Lower leg skin (tissue), 4 donors: ENCODE data around the gene HSPG2. TPM values are rescaled to one million over a fixed set of nuclear protein-coding genes. Genes with fewer than 3 reads are reported as not detected.

Source experiments
- DNase-seq, 2 donors: peaks; one replicate each; pipeline ENCODE4 v3.0.0-alpha.2; 2019; ENCODE audit warnings: low spot score in 2 of 2
- H3K4me3 ChIP-seq: fragments of 200-600 bp; sonication (generic); 2 replicates; pipeline ENCODE4 v1.5.1; 2017; ENCODE audit warnings: mild to moderate bottlenecking, low read depth; ENCODE audit not compliant: poor library complexity, severe bottlenecking
- POLR2A ChIP-seq, 2 donors: fragments of 450-650 bp; IDR thresholded peaks; one replicate each; pipeline ENCODE4 v1.6.1; 2016 to 2017; ENCODE audit warnings: antibody characterized with exemption in 2 of 2, mild to moderate bottlenecking in 1 of 2, moderate library complexity in 1 of 2
- WGBS, 2 donors: methylation state at CpG; one replicate each; pipeline ENCODE4 v1.1.5; 2018; 5-methylcytosine and 5-hydroxymethylcytosine counted together
- intact Hi-C: fragments of 100-400 bp; cut with DNase I; formaldehyde crosslinking; loops from one replicate; pipeline ENCODE4 v1.15.0; 2023; ENCODE audit warnings: low total_unique reads
- total RNA-seq, 4 donors: library from RNA; depleted of rRNA; stranded (reverse); fragments of >200 nt; gene quantifications; one replicate each; pipeline ENCODE4 v1.1.0, GENCODE V29; 2016
- TF ChIP-seq, protein P1 (sequence below), 3 donors: fragments of 450-650 bp; IDR thresholded peaks; one replicate each; pipeline ENCODE4 v1.5.1; 2016; ENCODE audit warnings: antibody characterized with exemption in 3 of 3, mild to moderate bottlenecking in 3 of 3, moderate library complexity in 2 of 3

Gene HSPG2
- total RNA-seq, 4 donors from 2014 or later = 67.9 to 171 (median 99.6) TPM

GRCh38 chr1:21821385-21822019 lies 115.6 kb downstream of the HSPG2 start:
- no peak for DNase-seq
- H3K4me3 ChIP-seq = no peak overlapping the region
- intact Hi-C loops = no loop called here
- TF ChIP-seq, protein P1, sequence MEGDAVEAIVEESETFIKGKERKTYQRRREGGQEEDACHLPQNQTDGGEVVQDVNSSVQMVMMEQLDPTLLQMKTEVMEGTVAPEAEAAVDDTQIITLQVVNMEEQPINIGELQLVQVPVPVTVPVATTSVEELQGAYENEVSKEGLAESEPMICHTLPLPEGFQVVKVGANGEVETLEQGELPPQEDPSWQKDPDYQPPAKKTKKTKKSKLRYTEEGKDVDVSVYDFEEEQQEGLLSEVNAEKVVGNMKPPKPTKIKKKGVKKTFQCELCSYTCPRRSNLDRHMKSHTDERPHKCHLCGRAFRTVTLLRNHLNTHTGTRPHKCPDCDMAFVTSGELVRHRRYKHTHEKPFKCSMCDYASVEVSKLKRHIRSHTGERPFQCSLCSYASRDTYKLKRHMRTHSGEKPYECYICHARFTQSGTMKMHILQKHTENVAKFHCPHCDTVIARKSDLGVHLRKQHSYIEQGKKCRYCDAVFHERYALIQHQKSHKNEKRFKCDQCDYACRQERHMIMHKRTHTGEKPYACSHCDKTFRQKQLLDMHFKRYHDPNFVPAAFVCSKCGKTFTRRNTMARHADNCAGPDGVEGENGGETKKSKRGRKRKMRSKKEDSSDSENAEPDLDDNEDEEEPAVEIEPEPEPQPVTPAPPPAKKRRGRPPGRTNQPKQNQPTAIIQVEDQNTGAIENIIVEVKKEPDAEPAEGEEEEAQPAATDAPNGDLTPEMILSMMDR (IDR thresholded peaks at IDR 0.05) = no peak
- no peak for TF ChIP-seq POLR2A (IDR thresholded peaks at IDR 0.05)
- WGBS, 2 donors = 90 to 92% methylated on average over 9 to 11 of the region's 11 CpGs

DNA sequence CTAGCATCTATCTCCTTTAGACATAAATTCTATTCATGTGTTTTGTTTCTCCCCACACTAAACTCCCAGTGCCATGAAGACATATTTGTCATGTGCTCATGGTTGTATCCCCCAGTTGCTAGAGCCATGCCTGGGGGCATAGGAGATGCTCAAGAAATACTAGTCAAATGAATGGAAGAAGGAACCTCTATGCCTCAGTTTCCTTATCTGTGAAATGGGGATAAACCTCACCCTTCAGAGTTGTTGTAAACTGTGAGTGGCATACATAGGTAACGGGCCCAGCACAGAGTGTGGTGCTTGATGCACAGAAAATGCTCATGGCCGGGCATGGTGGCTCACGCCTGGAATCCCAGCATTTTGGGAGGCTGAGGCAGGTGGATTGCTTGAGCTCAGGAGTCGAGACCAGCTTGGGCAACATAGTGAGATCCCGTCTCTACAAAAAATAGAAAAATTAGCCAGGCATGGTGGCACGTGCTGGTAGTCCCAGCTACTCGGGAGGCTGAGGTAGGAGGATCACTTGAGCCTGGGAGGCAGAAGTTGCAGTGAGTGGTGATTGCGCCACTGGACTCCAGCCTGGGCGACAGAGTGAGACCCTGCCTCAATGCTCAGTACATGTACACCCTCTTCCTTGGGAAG lies 116.4 kb downstream of the HSPG2 start:
- DNase-seq = no peak
- WGBS, 2 donors = 94 to 95% methylated on average over 9 of the region's 9 CpGs
- intact Hi-C loops = no loop called here
- H3K4me3 ChIP-seq = no peak overlapping the region
- TF ChIP-seq, protein P1 (IDR thresholded peaks at IDR 0.05) = no peak
- no peak for TF ChIP-seq POLR2A (IDR thresholded peaks at IDR 0.05)

GRCh38 chr1:21818656-21819055 lies 118.5 kb downstream of the HSPG2 start:
- H3K4me3 ChIP-seq = no peak overlapping the region
- WGBS, 2 donors = 23 to 26% methylated on average over 10 of the region's 10 CpGs
- intact Hi-C loops = no loop called here
- no peak for DNase-seq
- no peak for TF ChIP-seq POLR2A (IDR thresholded peaks at IDR 0.05)
- TF ChIP-seq, protein P1 (IDR thresholded peaks at IDR 0.05) = no peak

GRCh38 chr1:21816602-21817302 lies 120.4 kb downstream of the HSPG2 start:
- H3K4me3 ChIP-seq = no peak overlapping the region
- TF ChIP-seq, protein P1 (IDR thresholded peaks at IDR 0.05) = no peak
- TF ChIP-seq POLR2A (IDR thresholded peaks at IDR 0.05) = no peak
- 85 to 86% methylated on average over 8 of the region's 8 CpGs for WGBS, 2 donors
- intact Hi-C loops = no loop called here
- no peak for DNase-seq

GRCh38 chr1:21815724-21816321 lies 121.3 kb downstream of the HSPG2 start:
- H3K4me3 ChIP-seq = no peak overlapping the region
- WGBS, 2 donors = 71 to 79% methylated on average over 12 of the region's 12 CpGs
- no peak for TF ChIP-seq POLR2A (IDR thresholded peaks at IDR 0.05)
- TF ChIP-seq, protein P1 (IDR thresholded peaks at IDR 0.05) = no peak
- intact Hi-C loops = no loop called here
- no peak for DNase-seq
